ENCODE results near the gene LARGE2.

DNA sequence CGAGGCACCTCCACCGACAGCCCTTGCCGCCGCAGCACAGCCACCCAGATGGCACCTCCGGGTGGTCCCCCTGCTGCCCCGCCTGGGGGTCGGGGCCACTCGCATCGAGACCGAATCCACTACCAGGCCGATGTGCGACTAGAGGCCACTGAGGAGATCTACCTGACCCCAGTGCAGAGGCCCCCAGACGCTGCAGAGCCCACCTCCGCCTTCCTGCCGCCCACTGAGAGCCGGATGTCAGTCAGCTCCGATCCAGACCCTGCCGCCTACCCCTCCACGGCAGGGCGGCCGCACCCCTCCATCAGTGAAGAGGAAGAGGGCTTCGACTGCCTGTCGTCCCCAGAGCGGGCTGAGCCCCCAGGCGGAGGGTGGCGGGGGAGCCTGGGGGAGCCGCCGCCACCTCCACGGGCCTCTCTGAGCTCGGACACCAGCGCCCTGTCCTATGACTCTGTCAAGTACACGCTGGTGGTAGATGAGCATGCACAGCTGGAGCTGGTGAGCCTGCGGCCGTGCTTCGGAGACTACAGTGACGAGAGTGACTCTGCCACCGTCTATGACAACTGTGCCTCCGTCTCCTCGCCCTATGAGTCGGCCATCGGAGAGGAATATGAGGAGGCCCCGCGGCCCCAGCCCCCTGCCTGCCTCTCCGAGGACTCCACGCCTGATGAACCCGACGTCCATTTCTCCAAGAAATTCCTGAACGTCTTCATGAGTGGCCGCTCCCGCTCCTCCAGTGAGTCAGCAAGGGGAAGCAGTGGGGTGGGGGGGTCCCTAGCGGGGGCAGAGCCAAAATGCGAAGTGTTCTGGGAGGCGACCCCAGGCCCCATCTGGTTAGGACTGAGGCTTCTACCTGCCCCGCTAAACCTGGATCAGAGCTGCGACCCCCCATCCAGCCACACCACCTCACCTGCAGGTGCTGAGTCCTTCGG is 19.7 kb upstream of the LARGE2 start:
- TF ChIP-seq CTCF (IDR thresholded peaks at IDR 0.05) (no peak), POLR2A (IDR thresholded peaks at IDR 0.05) (no peak), POLR2AphosphoS5 (IDR thresholded peaks at IDR 0.05) (no peak)

All from gastroesophageal sphincter (tissue), 3 donors.